Heart left ventricle (tissue), 16 donors: ENCODE data around the gene CDK5RAP3. TPM values are rescaled to one million over a fixed set of nuclear protein-coding genes. Genes with fewer than 3 reads are reported as not detected.
"Not testable (repeated sequence)": the region's sequence is repeated elsewhere in the genome, so short reads cannot be mapped to it uniquely, and the experiment has no call there.

Source experiments
- ATAC-seq, 4 donors: fragments of 200-7000 bp; cut with Tn5 transposase; one replicate each; pipeline ENCODE4 v1.9.1; 2020 to 2022; ENCODE audit warnings: moderate library complexity in 4 of 4, mild to moderate bottlenecking in 3 of 4, moderate number of reproducible peaks in 1 of 4
- DNase-seq, 5 donors: peaks; one replicate each; pipeline ENCODE4 v3.0.0-alpha.2; 2020
- H3K27ac ChIP-seq, 12 donors: fragments of 200-600 bp; sonication (generic) in 4 of 12; one replicate each; pipeline versions ENCODE4 v1.5.0 to v1.8.0; 2016 to 2022; ENCODE audit warnings: mild to moderate bottlenecking in 2 of 12
- H3K27me3 ChIP-seq, 9 donors: fragments of 200-600 bp; sonication (generic) in 2 of 9; one replicate each; pipeline versions ENCODE4 v1.5.1 to v1.8.0; 2016 to 2022; ENCODE audit warnings: mild to moderate bottlenecking in 3 of 9
- H3K36me3 ChIP-seq, 9 donors: fragments of 200-600 bp; sonication (generic) in 2 of 9; one replicate each; pipeline versions ENCODE4 v1.5.0 to v1.8.0; 2018 to 2022; ENCODE audit warnings: mild to moderate bottlenecking in 2 of 9
- H3K4me1 ChIP-seq, 12 donors: fragments of 200-600 bp; sonication (generic) in 4 of 12; one replicate each; pipeline versions ENCODE4 v1.5.0 to v1.8.0; 2016 to 2022; ENCODE audit warnings: mild to moderate bottlenecking in 3 of 12
- H3K4me3 ChIP-seq, 12 donors: fragments of 200-600 bp; sonication (generic) in 4 of 12; one replicate each; pipeline versions ENCODE4 v1.5.0 to v1.8.0; 2017 to 2022; ENCODE audit warnings: mild to moderate bottlenecking in 9 of 12, moderate library complexity in 4 of 12
- H3K9me3 ChIP-seq, 12 donors: fragments of 200-600 bp; sonication (generic) in 4 of 12; one replicate each; pipeline versions ENCODE4 v1.5.0 to v1.8.0; 2016 to 2022; ENCODE audit warnings: mild to moderate bottlenecking in 1 of 12
- POLR2A ChIP-seq, 2 donors: fragments of 450-650 bp; IDR thresholded peaks; one replicate each; pipeline ENCODE4 v1.6.1; 2017; ENCODE audit warnings: antibody characterized with exemption in 2 of 2, mild to moderate bottlenecking in 2 of 2, moderate library complexity in 2 of 2
- WGBS, 4 donors: extraction: QIAGEN DNeasy Blood & Tissue Kit in 2 of 4; methylation state at CpG; one replicate each; pipeline versions ENCODE4 v1.1.5 to v1.1.7; 2013 to 2018; 5-methylcytosine and 5-hydroxymethylcytosine counted together
- intact Hi-C, 10 donors: fragments of 100-400 bp; cut with DNase I; formaldehyde crosslinking; loops; one replicate each; pipeline versions ENCODE4 v1.11.1 to v1.14.2; 2022
- polyA plus RNA-seq, 2 donors: library from polyadenylated mRNA; stranded (reverse); fragments of 200-250 nt; gene quantifications; one replicate each; pipeline ENCODE4 v1.2.3, GENCODE V29; 2013
- total RNA-seq, 9 donors: library from RNA; depleted of rRNA in 2 of 9; stranded (reverse); fragments of >200 nt in 2 of 9; fragmentation: NEBNext Ultra II Directional in 3 of 9; extraction: Animal tissue kit (Norgen Biotek cat#: 25700) in 3 of 9; gene quantifications; one replicate each; pipeline versions ENCODE4 v1.1.0 to v1.2.4, GENCODE V29; 2016 to 2023
- TF ChIP-seq, protein P1 (sequence below), 12 donors: fragments of 200-600 bp; sonication (generic) in 4 of 12; IDR thresholded peaks; one replicate each; pipeline versions ENCODE4 v1.5.0 to v1.8.0; 2018 to 2022; ENCODE audit warnings: antibody characterized with exemption in 12 of 12, mild to moderate bottlenecking in 5 of 12
- donor health status: ischemic (EF 13 %, LVEDD 7.1; RV severe dilation, severe dysfunction).
- donor health status: healthy with polysubstance abuse.
- donor health status: DM: no; HTN: yes; CAD: no.
- donor health status: DM: no; HTN: no; CAD: no.
- donor health status: ischemic (EF 25% LVEDD 6.9; RV normal size, moderate dysfunction).
- donor health status: ischemic (EF 25% LVEDD 5.7; RV mildly dilated, moderate dysfunction).
- donor health status: healthy.
- donor health status: DM: yes; HTN: yes; CAD: no.
- donor health status: ischemic (EF 35%, LVEDD 5.7; RV mildly dilated, moderate dysfunction).
- donor health status: nonischemic (EF 11% LVEDD 7.7; RV severe dilation, severe dysfunction).
- donor health status: DM: yes; HTN: yes; CAD: no.
- donor health status: PGD.
- donor health status: ischemic (EF 29% LVEDD 5.4; RV normal size, mild dysfunction).
- donor health status: nonischemic (EF 23%, LVEDD 6.1; RV moderate dilation, normal function).

Gene CDK5RAP3
- total and polyA plus RNA-seq, 11 donors, result 41.2 to 80.9 (median 53.8) TPM

DNA sequence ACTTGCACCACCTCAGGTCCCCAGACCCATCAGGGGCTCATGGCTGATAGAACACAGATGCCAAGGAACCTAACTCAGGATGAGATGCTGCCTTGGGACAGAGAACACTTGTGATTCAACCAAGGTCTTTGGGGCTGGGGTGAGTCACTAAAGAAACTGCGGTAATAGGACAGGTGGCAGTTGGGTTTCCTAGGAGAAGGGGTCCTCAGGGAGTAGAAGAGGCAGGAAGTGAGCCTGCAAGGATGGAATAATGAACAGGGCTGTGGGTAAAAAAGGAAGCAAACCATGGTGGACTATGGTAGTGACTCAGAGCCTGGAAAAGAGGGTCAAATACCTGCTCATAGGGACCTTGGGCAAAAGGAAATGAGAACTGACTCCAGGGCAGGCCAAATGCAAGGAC, 36.1 kb upstream of the CDK5RAP3 start:
- H3K27ac ChIP-seq, result no peak overlapping the region
- H3K4me3 ChIP-seq, result no peak overlapping the region
- TF ChIP-seq, protein P1, sequence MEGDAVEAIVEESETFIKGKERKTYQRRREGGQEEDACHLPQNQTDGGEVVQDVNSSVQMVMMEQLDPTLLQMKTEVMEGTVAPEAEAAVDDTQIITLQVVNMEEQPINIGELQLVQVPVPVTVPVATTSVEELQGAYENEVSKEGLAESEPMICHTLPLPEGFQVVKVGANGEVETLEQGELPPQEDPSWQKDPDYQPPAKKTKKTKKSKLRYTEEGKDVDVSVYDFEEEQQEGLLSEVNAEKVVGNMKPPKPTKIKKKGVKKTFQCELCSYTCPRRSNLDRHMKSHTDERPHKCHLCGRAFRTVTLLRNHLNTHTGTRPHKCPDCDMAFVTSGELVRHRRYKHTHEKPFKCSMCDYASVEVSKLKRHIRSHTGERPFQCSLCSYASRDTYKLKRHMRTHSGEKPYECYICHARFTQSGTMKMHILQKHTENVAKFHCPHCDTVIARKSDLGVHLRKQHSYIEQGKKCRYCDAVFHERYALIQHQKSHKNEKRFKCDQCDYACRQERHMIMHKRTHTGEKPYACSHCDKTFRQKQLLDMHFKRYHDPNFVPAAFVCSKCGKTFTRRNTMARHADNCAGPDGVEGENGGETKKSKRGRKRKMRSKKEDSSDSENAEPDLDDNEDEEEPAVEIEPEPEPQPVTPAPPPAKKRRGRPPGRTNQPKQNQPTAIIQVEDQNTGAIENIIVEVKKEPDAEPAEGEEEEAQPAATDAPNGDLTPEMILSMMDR (IDR thresholded peaks at IDR 0.05), result no peak
- no peak for TF ChIP-seq POLR2A (IDR thresholded peaks at IDR 0.05)
- no peaks in the 10 kb centered on the region for H3K9me3 ChIP-seq
- 76 to 90% (median 87%) methylated on average over 1 of the region's 1 CpG for WGBS, 4 donors
- peaks cover 0 to 7% (median 0%) of the 10 kb centered on the region in 12 donors for H3K4me1 ChIP-seq
- ATAC-seq (no peak), DNase-seq (no peak)
- H3K27me3 ChIP-seq, result no peaks in the 10 kb centered on the region
- intact Hi-C loops, result no loop called here
- peaks cover 0 to 6% (median 4%) of the 10 kb centered on the region in 9 donors for H3K36me3 ChIP-seq

DNA sequence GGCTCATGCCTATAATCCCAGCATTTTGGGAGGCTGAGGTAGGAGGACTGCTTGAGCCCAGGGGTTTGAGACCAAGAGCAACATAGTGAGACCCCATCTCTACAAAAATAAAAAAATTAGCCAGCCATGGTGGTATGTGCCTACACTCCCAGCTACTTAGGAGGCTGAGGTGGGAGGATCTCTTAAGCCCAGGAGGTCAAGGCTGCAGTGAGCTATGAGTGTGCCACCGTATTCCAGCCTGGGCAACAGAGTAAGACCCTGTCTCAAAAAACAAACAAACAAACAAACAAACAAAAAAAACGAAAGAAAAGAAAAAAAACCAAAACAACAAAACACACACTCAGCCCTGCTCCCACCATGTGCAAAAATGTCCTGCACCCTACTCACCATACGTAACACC, 35.4 kb upstream of the CDK5RAP3 start:
- 79 to 89% (median 83%) methylated on average over 3 of the region's 3 CpGs for WGBS, 4 donors
- H3K9me3 ChIP-seq, H3K27me3 ChIP-seq, ATAC-seq, intact Hi-C loops, H3K36me3 ChIP-seq, H3K4me1 ChIP-seq, H3K4me3 ChIP-seq, H3K27ac ChIP-seq, DNase-seq: not testable (repeated sequence)

DNA sequence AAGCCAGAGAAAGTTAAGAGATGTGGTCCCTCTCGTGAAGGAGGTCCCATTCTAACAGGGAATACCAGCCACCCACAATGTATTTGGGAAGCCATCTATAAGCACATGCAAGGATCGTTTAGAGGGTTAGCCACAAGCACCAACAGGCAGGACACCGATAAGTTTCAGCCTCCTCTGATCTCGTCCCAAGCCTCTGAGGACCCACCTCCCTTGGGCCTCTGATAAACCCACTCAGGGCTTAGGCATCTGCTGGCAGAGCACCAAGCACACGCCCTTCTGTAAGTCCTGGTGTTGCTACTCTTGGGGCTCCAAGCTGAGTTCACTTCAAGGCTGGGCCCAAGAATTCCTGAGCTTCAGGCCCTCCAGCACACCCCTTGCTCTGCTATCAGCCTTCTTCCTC, 35.0 kb upstream of the CDK5RAP3 start:
- no peaks in the 10 kb centered on the region for H3K36me3 ChIP-seq
- H3K4me3 ChIP-seq, result no peak overlapping the region
- intact Hi-C loops, result no loop called here
- peaks cover 0 to 7% (median 3%) of the 10 kb centered on the region in 12 donors for H3K4me1 ChIP-seq
- TF ChIP-seq POLR2A (IDR thresholded peaks at IDR 0.05), result no peak
- TF ChIP-seq, protein P1 (IDR thresholded peaks at IDR 0.05), result no peak
- DNase-seq (peak in 1 of 5 donors; percentile 16), ATAC-seq (no peak)
- no peaks in the 10 kb centered on the region for H3K27me3 ChIP-seq
- no peaks in the 10 kb centered on the region for H3K9me3 ChIP-seq
- H3K27ac ChIP-seq, result no peak overlapping the region
- 62 to 68% (median 64%) methylated on average over 4 to 5 of the region's 5 CpGs for WGBS, 4 donors

DNA sequence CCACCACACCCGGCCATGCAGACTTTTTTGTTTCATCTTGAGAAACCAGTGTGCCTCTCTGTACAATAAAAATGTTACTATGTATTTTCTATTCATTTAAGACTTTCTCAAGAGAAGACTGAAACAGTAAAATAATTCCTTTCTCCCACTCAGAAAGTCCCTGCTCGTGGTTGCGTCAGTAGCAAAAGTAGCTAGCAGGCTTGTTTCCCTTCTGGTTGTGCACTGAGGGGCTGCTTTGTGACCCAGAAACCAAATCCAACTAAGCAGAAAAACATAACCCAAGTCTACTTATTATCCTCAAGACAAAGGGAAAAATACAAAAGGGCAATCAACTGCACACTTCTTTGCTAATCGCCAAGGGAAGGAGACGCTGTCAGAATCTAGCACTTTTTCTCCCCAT, 33.0 kb upstream of the CDK5RAP3 start:
- Histone ChIP-seq H3K36me3 (no peaks in the 10 kb centered on the region), H3K27ac (no peak overlapping the region), H3K9me3 (no peaks in the 10 kb centered on the region), H3K4me1 (peaks cover 0 to 20% (median 14%) of the 10 kb centered on the region in 12 donors), H3K27me3 (no peaks in the 10 kb centered on the region), H3K4me3 (no peak overlapping the region)
- TF ChIP-seq, protein P1 (IDR thresholded peaks at IDR 0.05), result no peak
- TF ChIP-seq POLR2A (IDR thresholded peaks at IDR 0.05), result no peak
- no peak for DNase-seq
- intact Hi-C loops, result no loop called here
- WGBS, 4 donors, result 90 to 97% (median 92%) methylated on average over 5 of the region's 5 CpGs
- ATAC-seq, result no peak
